NT2/D1 (cell line): Measurements from ENCODE around the gene ABO.
"Not testable (repeated sequence)": the region's sequence is repeated elsewhere in the genome, so short reads cannot be mapped to it uniquely, and the experiment has no call there.

Source experiments
- DNase-seq: peaks from one replicate; pipeline ENCODE4 v3.0.0-alpha.2; 2011; ENCODE audit warnings: low read depth, low spot score
- H3K27me3 ChIP-seq: 2 replicates; pipeline ENCODE4 v1.6.0; 2011; ENCODE audit warnings: mild to moderate bottlenecking; ENCODE audit not compliant: insufficient read length, insufficient read depth
- H3K36me3 ChIP-seq: 2 replicates; pipeline ENCODE4 v1.6.1; 2011; ENCODE audit warnings: mild to moderate bottlenecking, low read length, mixed read lengths; ENCODE audit not compliant: insufficient read depth, insufficient read length
- H3K4me1 ChIP-seq: 2 replicates; pipeline ENCODE4 v1.5.1; 2011; ENCODE audit not compliant: insufficient read depth, insufficient read length
- H3K4me3 ChIP-seq: 2 replicates; pipeline ENCODE4 v1.5.1; 2011; ENCODE audit warnings: low read depth; ENCODE audit not compliant: insufficient read length
- H3K9ac ChIP-seq: 2 replicates; pipeline ENCODE4 v1.6.0; 2011; ENCODE audit warnings: low read depth; ENCODE audit not compliant: insufficient read length
- H3K9me3 ChIP-seq: 2 replicates; pipeline ENCODE4 v1.5.1; 2011; ENCODE audit warnings: mild to moderate bottlenecking, low read length; ENCODE audit not compliant: insufficient read depth
- SUZ12 ChIP-seq: IDR thresholded peaks from 2 replicates; pipeline ENCODE4 v1.6.1; 2011; ENCODE audit not compliant: insufficient read length, insufficient read depth; ENCODE audit errors: extremely low read depth
- YY1 ChIP-seq: IDR thresholded peaks from 2 replicates; pipeline ENCODE4 v1.6.1; 2011; ENCODE audit not compliant: insufficient read length, insufficient read depth
- ZNF274 ChIP-seq: IDR thresholded peaks from 2 replicates; pipeline ENCODE4 v1.6.1; 2011; ENCODE audit warnings: mild to moderate bottlenecking, low read depth, low read length

ABO gene

DNA sequence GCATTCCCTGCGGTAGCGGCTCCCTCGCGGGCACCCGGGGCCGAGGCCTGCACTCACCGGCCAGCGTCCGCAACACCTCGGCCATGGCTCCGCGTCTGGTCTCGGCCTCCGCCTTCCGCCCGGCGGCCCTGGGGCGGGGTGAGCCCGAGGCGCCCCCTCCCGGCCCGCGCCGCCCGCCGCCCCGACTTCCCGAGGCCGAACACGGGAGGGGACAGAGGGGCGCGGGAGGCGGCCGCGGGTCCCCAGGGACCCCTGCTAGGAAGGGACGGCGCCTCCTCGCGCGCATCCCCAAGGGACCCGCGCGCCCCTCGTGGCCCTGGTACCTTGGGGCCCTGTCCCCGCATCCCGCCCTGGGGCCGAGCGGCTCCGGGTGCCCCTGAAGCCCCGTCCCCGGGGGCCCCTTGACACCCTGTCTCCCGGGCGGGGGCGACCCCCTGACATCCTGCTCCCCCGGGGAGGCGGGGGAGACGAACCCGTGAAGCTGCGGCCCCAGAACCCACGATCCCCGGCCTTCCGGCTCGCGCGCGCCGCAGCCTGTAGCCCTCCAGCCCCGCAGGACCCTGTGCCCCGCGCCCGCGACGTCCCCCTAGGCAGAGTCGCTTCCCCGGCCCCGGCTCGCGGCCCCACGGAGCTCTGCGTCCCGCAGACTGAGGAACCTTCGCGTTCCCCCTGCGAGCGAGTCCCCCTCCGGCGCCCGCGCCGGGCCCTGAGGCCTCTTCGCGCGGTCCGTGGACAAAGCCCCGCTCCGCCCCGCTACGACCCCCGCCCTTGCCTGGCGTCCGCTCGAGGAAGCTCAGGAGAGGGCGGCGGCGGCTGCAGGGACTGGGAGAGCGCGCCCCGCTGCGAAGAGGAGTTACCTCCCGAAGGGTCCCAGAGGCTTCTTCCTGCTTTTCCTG is at the start of gene ABO:
ABO (minus strand) TSS at position 97 of the 896 bp plus-strand sequence.
- Histone ChIP-seq H3K4me3 (peak within 1 kb of the TSS; percentile 53), H3K36me3 (no peaks in the 10 kb centered on the region), H3K4me1 (no peaks in the 10 kb centered on the region), H3K9me3 (peaks cover 19% of the 10 kb centered on the region; the same call in 1 of the 2 replicates), H3K27me3 (peaks cover 58% of the 10 kb centered on the region), H3K9ac (peak within 1 kb of the TSS; percentile 81)
- TF ChIP-seq ZNF274 (no peak), SUZ12 (no peak), YY1 (no peak)
- no peak for DNase-seq

DNA sequence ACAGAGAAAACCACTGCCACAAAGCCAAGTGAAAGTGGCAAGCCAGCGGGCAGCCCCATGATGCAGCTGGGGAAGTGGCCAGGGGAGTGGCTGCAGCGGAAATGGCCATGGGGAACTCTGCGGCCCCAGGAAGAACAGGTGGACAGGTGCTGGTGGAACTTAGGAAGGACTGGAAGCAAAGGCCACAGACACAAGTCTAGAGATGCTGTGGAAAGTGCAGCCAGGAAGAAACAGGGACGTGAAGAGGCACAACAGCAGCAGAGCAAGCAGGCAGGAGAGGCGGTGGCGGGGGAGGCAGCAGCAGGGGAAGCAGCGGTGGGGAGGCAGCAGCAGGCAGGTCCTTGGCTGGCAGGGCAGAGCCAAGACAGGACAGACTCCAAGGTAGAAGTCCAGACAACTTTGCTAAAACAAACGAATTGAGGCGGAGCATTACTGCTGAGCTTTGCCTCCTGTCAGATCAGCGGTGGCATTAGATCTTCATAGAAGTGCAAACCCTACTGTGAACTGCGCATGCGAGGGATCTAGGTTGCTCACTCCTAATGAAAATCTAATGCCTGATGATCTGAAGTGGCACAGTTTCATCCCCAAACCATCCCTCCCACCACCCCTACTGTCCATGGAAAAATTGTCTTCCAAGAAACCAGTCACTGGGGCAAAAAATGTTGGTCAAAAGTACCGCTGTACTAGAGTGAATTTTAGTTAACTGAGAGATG is 49.1 kb upstream of the ABO start:
- H3K9me3 ChIP-seq, result peaks cover 11% of the 10 kb centered on the region; the same call in 1 of the 2 replicates
- no peak overlapping the region for H3K4me3 ChIP-seq
- H3K27me3 ChIP-seq, result no peaks in the 10 kb centered on the region
- DNase-seq, result no peak
- H3K36me3 ChIP-seq, result no peaks in the 10 kb centered on the region
- peaks cover 4% of the 10 kb centered on the region for H3K4me1 ChIP-seq
- no peak overlapping the region for H3K9ac ChIP-seq
- no peak for TF ChIP-seq ZNF274
- no peak for TF ChIP-seq SUZ12
- TF ChIP-seq YY1, result no peak

DNA sequence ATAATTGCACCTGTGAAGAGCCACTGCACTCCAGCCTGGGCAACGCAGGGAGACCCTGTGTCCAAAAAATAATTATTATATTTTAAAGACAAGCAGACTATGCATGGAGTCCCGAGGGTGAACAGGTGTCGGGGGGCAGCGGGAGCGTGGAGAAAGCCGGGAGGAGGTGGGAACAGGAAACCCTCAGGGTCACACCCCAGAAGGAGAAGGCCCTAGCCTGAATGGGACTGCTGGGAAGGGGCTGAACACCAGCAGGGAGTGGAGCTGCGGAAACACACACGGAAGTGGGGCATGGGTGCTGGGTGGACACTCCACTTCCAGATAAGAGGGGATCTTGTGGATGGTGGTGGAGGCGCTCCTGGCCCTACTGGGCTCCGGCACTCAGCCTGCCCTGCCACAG is 48.2 kb upstream of the ABO start:
- peaks cover 11% of the 10 kb centered on the region; the same call in 1 of the 2 replicates for H3K9me3 ChIP-seq
- TF ChIP-seq ZNF274, result no peak
- no peak for TF ChIP-seq YY1
- TF ChIP-seq SUZ12, result no peak
- H3K4me1 ChIP-seq, result peaks cover 4% of the 10 kb centered on the region
- no peaks in the 10 kb centered on the region for H3K27me3 ChIP-seq
- H3K9ac ChIP-seq, result no peak overlapping the region
- no peaks in the 10 kb centered on the region for H3K36me3 ChIP-seq
- no peak for DNase-seq
- no peak overlapping the region for H3K4me3 ChIP-seq

DNA sequence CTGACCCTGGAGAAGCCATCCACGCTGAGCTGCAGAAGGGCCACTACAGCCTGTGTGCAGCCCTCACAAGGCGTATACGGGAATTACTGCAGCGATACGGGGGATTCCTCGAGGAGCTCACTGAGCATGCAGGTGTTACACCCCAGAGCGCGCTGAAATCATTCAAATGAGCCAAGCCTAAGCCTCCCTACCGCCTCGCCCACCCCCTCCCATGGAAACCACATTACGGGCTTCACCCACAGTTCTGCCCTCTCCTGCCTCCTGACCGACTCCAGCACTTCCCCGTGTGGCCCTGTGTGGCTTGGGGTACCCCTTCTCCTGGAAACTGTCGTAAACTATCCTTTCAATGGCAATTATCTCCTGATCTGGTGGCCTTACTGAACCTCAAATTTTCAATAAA is 47.7 kb upstream of the ABO start:
- Histone ChIP-seq H3K9ac (no peak overlapping the region), H3K4me1 (peaks cover 4% of the 10 kb centered on the region), H3K36me3 (no peaks in the 10 kb centered on the region), H3K9me3 (peaks cover 8% of the 10 kb centered on the region; the same call in 1 of the 2 replicates), H3K4me3 (no peak overlapping the region), H3K27me3 (no peaks in the 10 kb centered on the region)
- no peak for DNase-seq
- no peak for TF ChIP-seq SUZ12
- TF ChIP-seq ZNF274, result no peak
- no peak for TF ChIP-seq YY1

DNA sequence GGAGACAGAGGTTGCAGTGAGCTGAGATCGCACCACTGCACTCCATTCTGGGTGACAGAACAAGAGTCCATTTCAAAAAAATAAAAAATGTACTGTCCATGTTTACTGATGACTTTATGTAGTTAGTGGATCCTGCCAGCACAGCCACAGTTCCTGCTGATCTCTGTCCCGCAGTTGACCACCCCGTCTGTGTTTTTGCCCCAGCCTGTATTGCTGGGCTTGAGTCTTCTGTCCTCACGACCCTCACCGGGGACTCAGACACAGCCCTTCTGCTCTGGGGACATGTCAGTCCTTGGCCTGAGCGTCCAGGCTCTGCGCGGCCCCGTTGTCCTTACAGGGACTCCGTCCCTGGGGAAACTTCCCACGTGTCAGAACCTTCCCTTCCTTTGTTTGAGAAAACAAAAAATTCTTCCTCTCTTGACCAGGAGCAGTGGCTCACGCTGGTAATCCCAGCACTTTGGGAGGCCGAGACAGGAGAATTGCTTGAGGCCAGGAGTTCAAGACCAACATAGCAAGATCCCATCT is 46.5 kb upstream of the ABO start:
- peaks cover 8% of the 10 kb centered on the region; the same call in 1 of the 2 replicates for H3K9me3 ChIP-seq
- H3K27me3 ChIP-seq, result no peaks in the 10 kb centered on the region
- peaks cover 4% of the 10 kb centered on the region for H3K4me1 ChIP-seq
- H3K4me3 ChIP-seq, result no peak overlapping the region
- no peak overlapping the region for H3K9ac ChIP-seq
- H3K36me3 ChIP-seq, result no peaks in the 10 kb centered on the region
- no peak for DNase-seq
- TF ChIP-seq SUZ12 (no peak), YY1 (no peak), ZNF274 (no peak)

DNA sequence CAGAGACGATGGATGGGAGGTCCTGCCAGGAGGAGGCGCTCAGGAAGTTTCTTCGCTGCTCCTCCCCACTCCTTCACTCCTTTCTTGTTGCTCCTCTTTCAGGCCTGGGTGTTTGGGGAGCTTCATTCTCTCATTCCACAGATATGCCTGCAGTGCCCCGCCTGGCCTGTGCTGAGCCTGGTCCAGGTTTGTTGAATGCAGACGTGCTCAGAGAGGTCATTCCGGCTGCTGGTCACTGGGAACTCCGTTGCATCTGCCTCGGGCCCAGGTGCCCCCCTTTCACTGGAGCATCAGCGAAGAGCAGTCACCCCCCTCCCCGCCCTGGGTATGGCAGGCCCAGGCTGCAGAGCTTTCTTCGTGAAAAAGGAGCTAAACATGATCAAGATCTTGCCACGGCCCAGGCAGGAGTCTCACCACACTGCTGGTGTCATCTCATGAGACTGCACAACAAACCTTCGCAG is 45.5 kb upstream of the ABO start:
- no peak for TF ChIP-seq ZNF274
- Histone ChIP-seq H3K9ac (no peak overlapping the region), H3K9me3 (peaks cover 8% of the 10 kb centered on the region; the same call in 1 of the 2 replicates), H3K4me3 (no peak overlapping the region), H3K27me3 (no peaks in the 10 kb centered on the region), H3K36me3 (no peaks in the 10 kb centered on the region), H3K4me1 (peaks cover 4% of the 10 kb centered on the region)
- DNase-seq, result no peak

DNA sequence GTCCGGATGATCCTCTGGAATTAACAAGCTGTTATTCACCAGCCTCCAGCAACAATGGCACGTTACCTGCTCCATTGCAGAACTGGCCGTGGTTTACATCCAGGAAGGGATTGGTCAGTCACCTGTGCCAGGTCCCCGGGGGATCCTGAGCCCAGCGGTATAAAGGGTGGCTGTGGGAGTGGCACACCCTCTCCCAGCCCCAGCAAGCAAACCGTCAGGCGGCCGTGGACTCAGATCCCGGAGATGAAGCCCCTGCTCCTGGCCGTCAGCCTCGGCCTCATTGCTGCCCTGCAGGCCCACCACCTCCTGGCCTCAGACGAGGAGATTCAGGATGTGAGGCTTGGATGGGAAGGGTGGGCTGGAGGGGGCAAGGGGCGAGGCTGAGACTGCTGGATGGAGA is 42.5 kb upstream of the ABO start:
- not testable (repeated sequence) for DNase-seq

More for the DNA sequence above, 42.5 kb upstream of the ABO start:
- not testable (repeated sequence) for H3K4me3 ChIP-seq, H3K27me3 ChIP-seq, H3K36me3 ChIP-seq, H3K9ac ChIP-seq, H3K9me3 ChIP-seq, H3K4me1 ChIP-seq
